WTC11 (cell line): Measurements from ENCODE around the gene NGDN. TPM values are rescaled to one million over a fixed set of nuclear protein-coding genes. Genes with fewer than 3 reads are reported as not detected.
"Not testable (repeated sequence)": the region's sequence is repeated elsewhere in the genome, so short reads cannot be mapped to it uniquely, and the experiment has no call there.

Experiments
- ATAC-seq: fragments of 200-7000 bp; cut with Tn5 transposase; 2 replicates; pipeline ENCODE4 v1.10.0; 2021; ENCODE audit warnings: mild to moderate bottlenecking, moderate library complexity
- CTCF ChIA-PET: fragments of 300-600 bp; sonication (Branson Sonifier 250); formaldehyde crosslinking; loops from one replicate; lab custom pipeline; 2021; ENCODE audit warnings: antibody characterized with exemption; lab: Charles Lee
- POLR2A ChIA-PET: fragments of 350-600 bp; sonication (Branson Sonifier 250); formaldehyde crosslinking; loops from one replicate; lab custom pipeline; 2021; ENCODE audit warnings: antibody characterized with exemption; lab: Charles Lee
- DNase-seq: peaks from one replicate; pipeline ENCODE4 v3.0.0; 2021; ENCODE audit warnings: low spot score
- H3K27ac Mint-ChIP-seq: 2 replicates; pipeline ENCODE4 v1.8.0; 2021; ENCODE audit warnings: mixed read lengths
- H3K27me3 Mint-ChIP-seq: 2 replicates; pipeline ENCODE4 v1.8.0; 2021; ENCODE audit warnings: low read depth, mild to moderate bottlenecking, moderate library complexity, mixed read lengths
- H3K36me3 Mint-ChIP-seq: 2 replicates; pipeline ENCODE4 v1.8.0; 2021; ENCODE audit warnings: mixed read lengths
- H3K4me1 Mint-ChIP-seq: 2 replicates; pipeline ENCODE4 v1.8.0; 2022; ENCODE audit warnings: mixed read lengths
- H3K4me3 Mint-ChIP-seq: 2 replicates; pipeline ENCODE4 v1.8.0; 2021; ENCODE audit warnings: mild to moderate bottlenecking, moderate library complexity, mixed read lengths
- H3K9me3 Mint-ChIP-seq: 2 replicates; pipeline ENCODE4 v1.8.0; 2021; ENCODE audit warnings: mixed read lengths
- FOXP1 ChIP-seq: sonication (generic); formaldehyde crosslinking; IDR thresholded peaks from 2 replicates; pipeline ENCODE4 v1.8.0; 2022; ENCODE audit warnings: missing genetic modification reagents, mild to moderate bottlenecking, moderate library complexity, borderline replicate concordance
- JUN ChIP-seq: sonication (generic); formaldehyde crosslinking; IDR thresholded peaks from 2 replicates; pipeline ENCODE4 v1.8.0; 2023; ENCODE audit warnings: mild to moderate bottlenecking, missing genetic modification reagents
- NFE2L1 ChIP-seq: sonication (generic); formaldehyde crosslinking; IDR thresholded peaks from 2 replicates; pipeline ENCODE4 v1.8.1; 2023; ENCODE audit warnings: missing genetic modification reagents
- PRRX2 ChIP-seq: fragments of 250-450 bp; sonication (Bioruptor Pico); IDR thresholded peaks from 2 replicates; pipeline ENCODE4 v1.8.0; 2021; ENCODE audit warnings: mild to moderate bottlenecking
- RORB ChIP-seq: fragments of 250-450 bp; sonication (Bioruptor Pico); IDR thresholded peaks from 2 replicates; pipeline ENCODE4 v1.9.0; 2021; ENCODE audit warnings: mild to moderate bottlenecking
- SOX15 ChIP-seq: fragments of 250-450 bp; sonication (Bioruptor Pico); IDR thresholded peaks from 2 replicates; pipeline ENCODE4 v1.9.0; 2021; ENCODE audit warnings: mild to moderate bottlenecking
- SP1 ChIP-seq: sonication (generic); formaldehyde crosslinking; conservative IDR thresholded peaks from 2 replicates; pipeline ENCODE4 v1.8.1; 2022; ENCODE audit warnings: missing genetic modification reagents
- ZNF121 ChIP-seq: sonication (generic); formaldehyde crosslinking; IDR thresholded peaks from 2 replicates; pipeline ENCODE4 v1.8.0; 2023; ENCODE audit warnings: missing genetic modification reagents
- ZNF219 ChIP-seq: sonication (generic); formaldehyde crosslinking; IDR thresholded peaks from 2 replicates; pipeline ENCODE4 v1.8.0; 2023; ENCODE audit warnings: missing genetic modification reagents, mild to moderate bottlenecking, borderline replicate concordance
- ZNF263 ChIP-seq: sonication (generic); formaldehyde crosslinking; IDR thresholded peaks from 2 replicates; pipeline ENCODE4 v1.8.1; 2022; ENCODE audit warnings: low read depth, mild to moderate bottlenecking, moderate library complexity, missing genetic modification reagents
- ZNF671 ChIP-seq: fragments of 250-450 bp; sonication (Bioruptor Pico); IDR thresholded peaks from 2 replicates; pipeline ENCODE4 v1.8.0; 2021; ENCODE audit warnings: mild to moderate bottlenecking
- total RNA-seq: library from RNA; stranded (reverse); gene quantifications from 3 replicates; pipeline ENCODE4 v1.2.3, GENCODE V29; 2021
- TF ChIP-seq, protein P1 (sequence below): sonication (generic); formaldehyde crosslinking; IDR thresholded peaks from 2 replicates; pipeline ENCODE4 v1.8.0; 2022; ENCODE audit warnings: mild to moderate bottlenecking, missing genetic modification reagents
- TF ChIP-seq, protein P2 (sequence below): sonication (generic); formaldehyde crosslinking; IDR thresholded peaks from 2 replicates; pipeline ENCODE4 v1.8.0; 2022; ENCODE audit warnings: mild to moderate bottlenecking, missing genetic modification reagents
- TF ChIP-seq, protein P3 (sequence below): sonication (generic); formaldehyde crosslinking; IDR thresholded peaks from 2 replicates; pipeline ENCODE4 v1.8.0; 2023; ENCODE audit warnings: missing genetic modification reagents, mild to moderate bottlenecking, borderline replicate concordance
- TF ChIP-seq, protein P4 (sequence below): fragments of 250-450 bp; sonication (Bioruptor Pico); IDR thresholded peaks from 2 replicates; pipeline ENCODE4 v1.9.0; 2021; ENCODE audit warnings: moderate library complexity, mild to moderate bottlenecking, inconsistent platforms, borderline replicate concordance
- TF ChIP-seq, protein P5 (sequence below): fragments of 250-450 bp; sonication (Bioruptor Pico); IDR thresholded peaks from 2 replicates; pipeline ENCODE4 v1.8.0; 2021; ENCODE audit warnings: mild to moderate bottlenecking

The NGDN gene
- total RNA-seq, 1 experiment from 2014 or later: 45.5 TPM

DNA sequence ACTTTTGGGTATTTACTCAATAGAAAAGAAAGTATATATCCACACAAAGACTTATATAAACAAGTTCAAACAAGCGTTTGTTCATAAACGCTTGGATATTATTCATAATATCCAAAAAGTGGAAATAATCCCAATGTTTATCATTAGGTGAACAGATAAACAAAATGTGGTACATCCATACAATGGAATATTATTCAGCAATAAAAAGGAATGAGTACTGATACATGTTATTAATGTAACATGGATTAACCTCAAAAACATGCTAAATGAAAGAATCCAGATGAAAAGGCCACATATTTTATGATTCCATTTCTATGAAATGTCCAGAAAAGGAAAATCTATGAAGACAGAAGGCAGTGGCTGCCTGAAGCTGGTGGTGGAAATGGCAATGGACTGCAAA lies 17.3 kb upstream of the NGDN start (continued):
- TF ChIP-seq, protein P1, sequence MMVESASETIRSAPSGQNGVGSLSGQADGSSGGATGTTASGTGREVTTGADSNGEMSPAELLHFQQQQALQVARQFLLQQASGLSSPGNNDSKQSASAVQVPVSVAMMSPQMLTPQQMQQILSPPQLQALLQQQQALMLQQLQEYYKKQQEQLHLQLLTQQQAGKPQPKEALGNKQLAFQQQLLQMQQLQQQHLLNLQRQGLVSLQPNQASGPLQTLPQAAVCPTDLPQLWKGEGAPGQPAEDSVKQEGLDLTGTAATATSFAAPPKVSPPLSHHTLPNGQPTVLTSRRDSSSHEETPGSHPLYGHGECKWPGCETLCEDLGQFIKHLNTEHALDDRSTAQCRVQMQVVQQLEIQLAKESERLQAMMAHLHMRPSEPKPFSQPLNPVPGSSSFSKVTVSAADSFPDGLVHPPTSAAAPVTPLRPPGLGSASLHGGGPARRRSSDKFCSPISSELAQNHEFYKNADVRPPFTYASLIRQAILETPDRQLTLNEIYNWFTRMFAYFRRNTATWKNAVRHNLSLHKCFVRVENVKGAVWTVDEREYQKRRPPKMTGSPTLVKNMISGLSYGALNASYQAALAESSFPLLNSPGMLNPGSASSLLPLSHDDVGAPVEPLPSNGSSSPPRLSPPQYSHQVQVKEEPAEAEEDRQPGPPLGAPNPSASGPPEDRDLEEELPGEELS (CRISPR knock-in tag): no peak
- TF ChIP-seq, protein P2, sequence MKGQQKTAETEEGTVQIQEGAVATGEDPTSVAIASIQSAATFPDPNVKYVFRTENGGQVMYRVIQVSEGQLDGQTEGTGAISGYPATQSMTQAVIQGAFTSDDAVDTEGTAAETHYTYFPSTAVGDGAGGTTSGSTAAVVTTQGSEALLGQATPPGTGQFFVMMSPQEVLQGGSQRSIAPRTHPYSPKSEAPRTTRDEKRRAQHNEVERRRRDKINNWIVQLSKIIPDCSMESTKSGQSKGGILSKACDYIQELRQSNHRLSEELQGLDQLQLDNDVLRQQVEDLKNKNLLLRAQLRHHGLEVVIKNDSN (CRISPR knock-in tag): no peak

DNA sequence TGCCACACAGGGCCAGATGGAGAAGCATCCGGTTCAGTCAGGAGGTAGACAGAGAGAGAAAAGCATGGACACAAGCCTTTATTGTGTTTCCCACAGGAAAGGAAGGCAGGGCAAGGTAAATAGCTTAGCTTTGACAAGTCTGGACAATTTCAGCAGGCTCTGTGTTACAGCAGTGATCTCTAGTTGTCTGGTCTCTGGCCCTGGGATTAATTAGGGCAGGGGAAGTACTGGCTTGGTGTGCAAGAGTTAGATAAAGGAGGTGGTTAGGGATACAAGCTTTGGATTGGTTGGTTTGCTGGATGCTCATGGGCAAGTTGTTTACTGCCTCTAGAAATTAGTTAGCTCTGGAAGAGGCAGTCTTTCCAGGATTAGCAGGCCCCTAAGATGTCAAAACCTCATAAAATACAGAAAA lies 15.1 kb upstream of the NGDN start:
- Mint-ChIP-seq H3K36me3 (no peaks in the 10 kb centered on the region), H3K27ac (no peak overlapping the region), H3K4me1 (peaks cover 2% of the 10 kb centered on the region), H3K4me3 (no peak overlapping the region), H3K27me3 (peaks cover 5% of the 10 kb centered on the region; the same call in 1 of the 2 replicates), H3K9me3 (no peaks in the 10 kb centered on the region)
- ATAC-seq: no peak
- POLR2A ChIA-PET: interaction anchor here (0.5 kb wide), 1 partner anchor 24 kb away, joined by 3 read pairs; no protein-coding TSS in a partner anchor
- TF ChIP-seq ZNF671 (no peak), ZNF121 (CRISPR knock-in tag) (no peak), ZNF263 (CRISPR knock-in tag) (no peak), SOX15 (CRISPR knock-in tag) (no peak), SP1 (CRISPR knock-in tag) (no peak)
- TF ChIP-seq, protein P3, sequence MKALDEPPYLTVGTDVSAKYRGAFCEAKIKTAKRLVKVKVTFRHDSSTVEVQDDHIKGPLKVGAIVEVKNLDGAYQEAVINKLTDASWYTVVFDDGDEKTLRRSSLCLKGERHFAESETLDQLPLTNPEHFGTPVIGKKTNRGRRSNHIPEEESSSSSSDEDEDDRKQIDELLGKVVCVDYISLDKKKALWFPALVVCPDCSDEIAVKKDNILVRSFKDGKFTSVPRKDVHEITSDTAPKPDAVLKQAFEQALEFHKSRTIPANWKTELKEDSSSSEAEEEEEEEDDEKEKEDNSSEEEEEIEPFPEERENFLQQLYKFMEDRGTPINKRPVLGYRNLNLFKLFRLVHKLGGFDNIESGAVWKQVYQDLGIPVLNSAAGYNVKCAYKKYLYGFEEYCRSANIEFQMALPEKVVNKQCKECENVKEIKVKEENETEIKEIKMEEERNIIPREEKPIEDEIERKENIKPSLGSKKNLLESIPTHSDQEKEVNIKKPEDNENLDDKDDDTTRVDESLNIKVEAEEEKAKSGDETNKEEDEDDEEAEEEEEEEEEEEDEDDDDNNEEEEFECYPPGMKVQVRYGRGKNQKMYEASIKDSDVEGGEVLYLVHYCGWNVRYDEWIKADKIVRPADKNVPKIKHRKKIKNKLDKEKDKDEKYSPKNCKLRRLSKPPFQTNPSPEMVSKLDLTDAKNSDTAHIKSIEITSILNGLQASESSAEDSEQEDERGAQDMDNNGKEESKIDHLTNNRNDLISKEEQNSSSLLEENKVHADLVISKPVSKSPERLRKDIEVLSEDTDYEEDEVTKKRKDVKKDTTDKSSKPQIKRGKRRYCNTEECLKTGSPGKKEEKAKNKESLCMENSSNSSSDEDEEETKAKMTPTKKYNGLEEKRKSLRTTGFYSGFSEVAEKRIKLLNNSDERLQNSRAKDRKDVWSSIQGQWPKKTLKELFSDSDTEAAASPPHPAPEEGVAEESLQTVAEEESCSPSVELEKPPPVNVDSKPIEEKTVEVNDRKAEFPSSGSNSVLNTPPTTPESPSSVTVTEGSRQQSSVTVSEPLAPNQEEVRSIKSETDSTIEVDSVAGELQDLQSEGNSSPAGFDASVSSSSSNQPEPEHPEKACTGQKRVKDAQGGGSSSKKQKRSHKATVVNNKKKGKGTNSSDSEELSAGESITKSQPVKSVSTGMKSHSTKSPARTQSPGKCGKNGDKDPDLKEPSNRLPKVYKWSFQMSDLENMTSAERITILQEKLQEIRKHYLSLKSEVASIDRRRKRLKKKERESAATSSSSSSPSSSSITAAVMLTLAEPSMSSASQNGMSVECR (CRISPR knock-in tag): no peak
- CTCF ChIA-PET: interaction anchor here (0.7 to 2.0 kb wide), 5 partner anchors 10 to 125 kb away, joined by 3 to 7 read pairs (median 3); no protein-coding TSS in a partner anchor
- no peak for DNase-seq

DNA sequence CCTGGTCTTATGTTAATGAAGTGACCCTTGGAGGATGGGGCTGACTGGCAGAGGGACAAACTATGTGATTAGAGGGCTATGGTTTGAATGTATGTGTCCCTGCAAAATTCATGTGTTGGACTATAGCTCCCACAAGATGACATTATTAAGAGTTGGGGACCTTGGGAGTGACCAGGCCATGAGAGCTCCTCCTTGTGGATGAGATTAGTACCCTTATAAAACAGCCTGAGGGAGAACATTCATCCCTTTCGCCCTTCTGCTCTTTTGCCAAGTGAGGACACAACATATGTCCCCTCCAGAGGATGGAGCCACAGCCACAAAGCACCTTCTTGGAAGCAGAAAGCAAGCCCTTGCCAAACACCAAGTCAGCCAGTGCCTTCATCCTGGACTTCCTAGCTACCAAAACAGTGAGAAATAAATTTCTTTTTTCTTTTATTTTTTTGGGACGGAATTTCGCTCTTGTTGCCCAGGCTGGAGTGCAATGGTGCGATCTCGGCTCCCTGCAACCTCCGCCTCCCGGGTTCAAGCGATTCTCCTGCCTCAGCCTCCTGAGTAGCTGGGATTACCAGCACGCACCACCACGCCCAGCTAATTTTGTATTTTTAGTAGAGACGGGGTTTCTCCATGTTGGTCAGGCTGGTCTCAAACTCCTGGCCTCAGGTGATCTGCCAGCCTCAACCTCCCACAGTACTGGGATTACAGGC lies 12.5 kb upstream of the NGDN start:
- not testable (repeated sequence) for H3K27ac Mint-ChIP-seq, H3K36me3 Mint-ChIP-seq, DNase-seq, H3K4me1 Mint-ChIP-seq, H3K4me3 Mint-ChIP-seq, H3K9me3 Mint-ChIP-seq
- ChIA-PET POLR2A (interaction anchor here (0.5 to 1.0 kb wide), 2 partner anchors 63 to 105 kb away, joined by 3 read pairs; partner anchors contain the start of gene SLC22A17), CTCF (interaction anchor here (0.5 to 2.1 kb wide), 39 partner anchors 10 to 362 kb away, joined by 3 to 24 read pairs (median 4); partner anchors contain the start of genes ACIN1, C14orf119, CMTM5 and EFS)
- H3K27me3 Mint-ChIP-seq: peaks cover 13% of the 10 kb centered on the region
- peak; percentile 92 for ATAC-seq

DNA sequence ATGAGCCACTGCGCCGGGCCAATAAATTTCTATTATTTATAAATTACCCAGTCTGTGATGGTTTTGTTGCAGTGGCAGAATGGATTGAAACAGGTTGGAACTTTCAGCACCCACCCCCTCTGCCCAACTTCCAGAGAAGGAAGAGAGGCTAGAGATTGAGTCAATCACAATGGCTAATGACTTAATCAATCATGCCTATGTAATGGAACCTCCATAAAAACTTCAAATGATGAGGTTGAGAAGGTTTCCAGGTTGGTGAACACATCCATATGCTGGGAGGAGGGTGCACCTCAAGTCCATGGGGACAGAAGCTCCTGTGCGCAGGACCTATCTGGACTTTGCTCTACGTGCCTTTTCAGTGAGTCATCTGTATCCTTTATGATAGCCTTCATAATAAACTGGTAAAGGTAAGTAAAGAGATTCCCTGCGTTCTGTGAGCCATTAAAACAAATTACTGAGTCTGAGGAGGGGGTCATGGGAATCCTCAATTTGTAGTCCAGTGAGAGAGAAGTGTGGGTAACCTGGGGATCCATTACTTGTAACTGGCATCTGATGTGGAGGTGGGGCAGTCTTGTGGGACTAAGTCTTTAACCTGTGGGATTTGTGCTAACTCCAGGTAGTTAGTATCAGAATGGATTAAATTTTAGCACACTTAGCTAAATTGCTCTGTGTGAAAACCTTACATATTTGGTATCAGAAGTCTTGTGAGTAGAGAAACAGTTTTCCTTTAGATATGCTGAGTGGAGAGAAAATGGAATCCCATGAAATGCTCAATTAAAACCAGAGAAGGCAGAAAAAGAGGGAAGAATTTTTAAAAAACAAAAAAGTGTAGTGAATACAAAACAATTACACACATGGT lies 11.7 kb upstream of the NGDN start:
- CTCF ChIA-PET: interaction anchor here (1.2 to 2.1 kb wide), 11 partner anchors 14 to 191 kb away, joined by 4 to 24 read pairs (median 7); partner anchors contain the start of gene MYH7
- ATAC-seq: no peak
- TF ChIP-seq, protein P4, sequence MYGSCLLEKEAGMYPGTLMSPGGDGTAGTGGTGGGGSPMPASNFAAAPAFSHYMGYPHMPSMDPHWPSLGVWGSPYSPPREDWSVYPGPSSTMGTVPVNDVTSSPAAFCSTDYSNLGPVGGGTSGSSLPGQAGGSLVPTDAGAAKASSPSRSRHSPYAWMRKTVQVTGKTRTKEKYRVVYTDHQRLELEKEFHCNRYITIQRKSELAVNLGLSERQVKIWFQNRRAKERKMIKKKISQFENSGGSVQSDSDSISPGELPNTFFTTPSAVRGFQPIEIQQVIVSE: no peak
- no peak for TF ChIP-seq SOX15 (CRISPR knock-in tag)
- no peak for TF ChIP-seq ZNF121 (CRISPR knock-in tag)
- TF ChIP-seq NFE2L1 (CRISPR knock-in tag): no peak
- TF ChIP-seq, protein P2 (CRISPR knock-in tag): no peak
- TF ChIP-seq JUN (CRISPR knock-in tag): no peak
- TF ChIP-seq, protein P5, sequence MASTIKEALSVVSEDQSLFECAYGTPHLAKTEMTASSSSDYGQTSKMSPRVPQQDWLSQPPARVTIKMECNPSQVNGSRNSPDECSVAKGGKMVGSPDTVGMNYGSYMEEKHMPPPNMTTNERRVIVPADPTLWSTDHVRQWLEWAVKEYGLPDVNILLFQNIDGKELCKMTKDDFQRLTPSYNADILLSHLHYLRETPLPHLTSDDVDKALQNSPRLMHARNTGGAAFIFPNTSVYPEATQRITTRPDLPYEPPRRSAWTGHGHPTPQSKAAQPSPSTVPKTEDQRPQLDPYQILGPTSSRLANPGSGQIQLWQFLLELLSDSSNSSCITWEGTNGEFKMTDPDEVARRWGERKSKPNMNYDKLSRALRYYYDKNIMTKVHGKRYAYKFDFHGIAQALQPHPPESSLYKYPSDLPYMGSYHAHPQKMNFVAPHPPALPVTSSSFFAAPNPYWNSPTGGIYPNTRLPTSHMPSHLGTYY (CRISPR knock-in tag): no peak
- TF ChIP-seq RORB (CRISPR knock-in tag): no peak
- TF ChIP-seq PRRX2 (CRISPR knock-in tag): no peak
- no peak for TF ChIP-seq ZNF219
- TF ChIP-seq FOXP1 (CRISPR knock-in tag): no peak

More for the DNA sequence above, 11.7 kb upstream of the NGDN start:
- no peak overlapping the region for H3K4me3 Mint-ChIP-seq
- H3K4me1 Mint-ChIP-seq: no peaks in the 10 kb centered on the region
- H3K27me3 Mint-ChIP-seq: peaks cover 13% of the 10 kb centered on the region
- POLR2A ChIA-PET: interaction anchor here (1.0 kb wide), 1 partner anchor 106 kb away, joined by 3 read pairs; the partner anchor contains the start of gene SLC22A17
- no peak overlapping the region for H3K27ac Mint-ChIP-seq
- H3K36me3 Mint-ChIP-seq: no peaks in the 10 kb centered on the region
- no peak for DNase-seq
- H3K9me3 Mint-ChIP-seq: peaks cover 8% of the 10 kb centered on the region
